GM19467 (cell line): Measurements from ENCODE around the gene ADAMTS4.

Experiments used
- ATAC-seq: cut with Tn5 transposase; IDR thresholded peaks from one replicate; pipeline ENCODE4 v1.9.1; 2021; ENCODE audit warnings: mild to moderate bottlenecking, moderate library complexity; ENCODE audit not compliant: unreplicated experiment

Gene ADAMTS4

DNA sequence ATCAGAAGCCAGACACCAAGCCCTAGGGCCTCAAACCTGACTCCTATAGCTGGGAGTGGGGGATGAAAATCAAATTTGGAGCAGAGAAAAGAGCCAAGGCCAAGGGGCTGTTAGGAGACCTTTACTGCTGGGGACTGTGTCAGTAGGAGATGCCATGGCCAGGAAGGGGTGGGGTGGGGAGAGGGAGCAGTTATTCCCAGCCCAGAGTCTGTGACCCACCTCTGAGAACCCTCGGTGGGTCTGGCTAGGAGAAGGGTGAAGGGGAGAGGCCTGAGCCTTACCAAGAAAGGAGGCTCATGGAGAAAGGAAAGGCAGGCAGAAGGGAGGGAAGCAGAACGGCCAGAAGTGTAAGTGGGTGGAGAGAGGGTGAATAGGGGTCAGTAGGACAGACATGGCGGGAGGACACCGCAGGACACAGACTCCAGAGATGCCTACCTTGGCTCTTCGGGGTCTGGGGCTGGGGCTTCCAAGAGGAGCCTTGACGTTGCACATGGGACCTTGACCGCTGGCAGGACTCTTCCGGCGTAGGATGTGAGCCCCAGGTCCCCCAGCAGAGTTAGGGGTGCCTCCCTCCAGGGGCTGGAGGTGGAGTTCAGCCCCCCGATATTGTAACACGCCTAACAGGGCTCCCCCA, 1.2 kb downstream of the ADAMTS4 start:
- ATAC-seq, result no peak

DNA sequence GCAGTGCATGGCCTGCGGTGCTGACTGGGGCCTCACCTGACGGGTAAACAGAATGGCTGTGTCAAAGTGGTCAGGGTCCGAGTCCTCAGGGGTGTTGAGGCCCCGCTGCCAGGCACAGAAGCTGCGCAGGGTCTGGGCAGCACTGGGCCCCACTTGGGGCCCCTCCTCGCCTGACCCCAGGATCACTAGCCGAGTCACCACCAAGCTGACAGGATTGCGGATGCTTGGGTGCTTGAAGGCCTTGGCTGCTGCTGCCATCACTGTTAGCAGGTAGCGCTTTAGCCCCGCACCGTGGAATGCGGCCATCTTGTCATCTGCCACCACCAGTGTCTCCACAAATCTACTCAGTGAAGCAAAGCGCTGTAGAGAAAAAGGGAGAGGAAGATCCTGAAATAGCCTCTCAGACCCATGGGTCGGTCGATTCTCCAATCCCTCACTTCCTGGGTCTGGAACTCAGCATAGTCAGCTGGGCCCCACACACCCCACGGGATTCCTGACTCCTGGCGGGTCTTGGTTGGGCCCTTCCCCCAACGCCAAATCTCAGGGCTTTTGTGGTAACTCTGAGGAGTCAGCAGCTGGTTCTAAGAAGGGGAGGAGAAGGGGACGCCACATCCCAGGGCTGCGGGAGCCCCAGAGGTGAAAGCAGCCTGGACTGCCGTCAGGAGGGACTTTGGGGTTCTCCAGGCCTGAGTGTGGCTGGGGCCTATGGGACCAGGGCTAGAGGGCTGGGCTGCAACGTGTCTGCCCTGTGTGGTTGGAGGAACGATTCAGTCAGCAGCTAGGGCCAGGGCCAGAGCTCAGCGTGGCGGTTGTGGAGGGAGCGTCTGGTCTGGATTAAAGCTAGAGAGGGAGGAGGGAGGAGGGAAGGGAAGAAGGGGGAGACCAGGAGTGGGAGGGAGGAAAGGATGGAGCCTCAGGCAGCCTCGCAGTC, 2.1 kb downstream of the ADAMTS4 start:
- no peak for ATAC-seq

DNA sequence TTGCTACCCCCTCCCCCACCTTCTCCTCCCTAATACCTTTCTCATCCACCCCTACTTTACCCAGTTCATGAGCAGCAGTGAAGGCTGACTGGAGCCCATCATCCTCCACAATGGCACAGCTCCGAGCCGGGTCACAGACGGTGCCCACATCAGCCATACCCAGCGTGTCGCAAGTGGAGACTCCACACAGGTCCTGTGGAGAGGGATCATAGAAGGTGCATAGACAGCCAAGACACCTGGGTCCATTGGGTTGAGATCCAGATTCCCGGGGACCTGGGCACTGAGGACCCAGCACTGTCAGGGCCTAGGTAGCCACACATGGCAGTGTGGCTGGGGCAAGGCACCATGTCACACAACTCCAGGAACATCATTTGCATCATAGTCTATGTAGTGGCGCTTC, 2.7 kb downstream of the ADAMTS4 start:
- no peak for ATAC-seq

DNA sequence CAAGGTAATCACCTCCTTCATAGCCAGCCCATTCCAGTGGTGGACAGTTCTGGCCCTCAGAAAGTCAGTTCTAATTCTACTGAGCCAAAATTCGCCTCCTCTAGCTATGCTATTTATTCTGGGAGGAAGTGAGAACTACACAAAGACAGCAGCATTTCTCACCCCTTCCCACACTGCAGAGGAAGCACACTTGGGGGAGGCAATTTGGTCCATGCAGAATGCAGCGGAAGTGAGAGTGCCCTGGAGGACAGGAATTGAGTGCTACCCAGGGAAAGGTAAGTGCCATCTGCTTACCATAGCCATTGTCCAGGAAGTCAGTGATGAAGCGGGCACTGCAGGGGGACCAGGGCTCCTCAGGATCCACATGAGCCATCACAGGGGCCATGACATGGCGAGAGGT, 3.7 kb downstream of the ADAMTS4 start:
- no peak for ATAC-seq

DNA sequence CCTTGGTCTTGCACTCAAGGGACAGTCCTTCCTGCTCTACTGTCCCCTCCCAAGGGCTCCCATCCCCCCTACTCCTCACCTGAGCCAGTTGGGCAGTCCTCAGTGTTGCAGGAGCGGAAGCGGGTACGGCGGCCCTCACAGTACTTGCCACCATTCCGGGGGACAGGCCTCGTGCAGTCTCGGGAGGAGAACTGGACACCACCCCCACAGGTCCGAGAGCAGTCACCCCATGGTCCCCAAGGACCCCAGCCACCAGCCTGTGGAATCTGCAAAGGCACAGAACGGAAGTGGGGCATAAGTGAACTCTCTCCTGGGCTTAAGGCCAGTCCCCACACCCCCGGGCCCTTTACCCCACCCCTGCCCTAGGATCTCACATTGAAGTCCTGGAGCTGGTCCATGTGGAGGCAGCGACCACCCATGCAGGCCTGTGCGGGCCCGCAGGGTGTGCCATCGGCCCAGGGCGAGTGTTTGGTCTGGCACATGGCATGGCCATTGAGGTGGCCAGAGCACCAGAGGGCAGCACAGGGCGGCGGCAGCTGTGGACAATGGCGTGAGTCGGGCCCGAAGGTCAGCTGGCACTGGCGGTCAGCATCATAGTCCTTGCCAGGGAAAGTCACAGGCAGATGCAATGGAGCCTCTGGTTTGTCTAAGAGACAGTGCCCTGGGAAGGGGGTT, 5.2 kb downstream of the ADAMTS4 start:
- ATAC-seq, result no peak

DNA sequence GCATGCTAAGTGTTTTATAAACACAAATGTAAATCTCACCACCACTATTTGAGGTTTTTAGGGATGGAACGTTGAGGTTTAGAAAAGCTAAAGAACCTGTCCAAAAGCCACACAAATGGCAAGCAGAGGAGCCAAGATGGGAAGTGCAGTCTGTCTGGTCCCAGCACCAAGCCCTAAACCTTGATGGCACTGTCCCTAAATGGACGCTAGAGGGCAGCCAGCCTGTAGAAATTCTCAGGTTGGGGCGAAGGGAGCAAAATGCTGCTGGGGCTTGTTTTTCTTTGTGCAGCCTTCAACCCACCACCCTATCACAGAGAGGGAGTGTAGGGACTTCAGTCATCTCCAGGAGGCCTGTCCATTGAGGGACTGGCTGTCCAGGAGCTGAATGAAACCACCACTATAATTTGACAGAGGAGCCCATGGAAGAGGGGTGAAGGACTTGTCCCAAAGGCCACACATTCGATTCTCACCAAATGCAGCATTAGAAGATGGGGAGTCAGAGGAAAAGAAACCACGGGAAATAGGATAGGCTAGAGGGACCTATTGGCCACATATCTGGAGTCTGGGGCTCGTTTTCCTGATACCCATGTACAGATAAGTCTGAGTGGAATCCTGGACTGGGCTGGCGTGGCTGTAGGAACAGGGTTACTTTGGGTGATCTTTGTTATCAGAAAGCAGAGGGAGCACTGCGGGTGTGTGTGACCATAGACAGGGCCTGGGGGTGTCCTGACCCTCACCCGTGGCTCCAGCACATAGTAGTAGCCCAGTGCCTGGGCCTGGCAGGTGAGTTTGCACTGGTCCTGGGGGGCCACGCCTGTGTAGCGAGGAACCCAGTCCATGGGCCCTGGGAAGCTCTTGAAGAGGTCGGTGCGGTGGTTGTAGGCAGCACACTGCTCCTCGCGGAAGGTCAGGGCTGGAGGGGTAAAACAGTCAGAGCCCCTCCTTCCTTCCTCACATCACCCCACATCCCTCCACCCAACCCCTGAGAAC, 6.1 kb downstream of the ADAMTS4 start:
- no peak for ATAC-seq

DNA sequence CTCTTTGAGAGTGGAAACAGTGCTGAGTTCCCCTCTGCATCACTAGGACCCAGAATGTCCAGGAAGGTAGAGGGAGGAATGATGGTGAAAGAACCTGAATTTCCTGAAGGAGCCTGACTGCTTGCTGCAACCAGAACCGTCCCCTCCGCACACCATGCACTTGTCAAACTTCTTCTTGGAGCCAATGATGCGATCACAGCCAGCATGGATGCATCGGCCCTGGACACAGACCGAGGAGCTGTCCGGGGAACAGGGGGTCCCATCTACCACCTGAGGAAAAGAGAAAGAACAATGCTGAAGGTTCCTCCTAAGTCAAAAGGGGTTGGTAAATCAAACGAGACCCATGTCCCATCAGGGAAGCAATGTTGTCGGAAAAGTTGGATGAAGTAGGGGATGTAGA, 6.9 kb downstream of the ADAMTS4 start:
- no peak for ATAC-seq

DNA sequence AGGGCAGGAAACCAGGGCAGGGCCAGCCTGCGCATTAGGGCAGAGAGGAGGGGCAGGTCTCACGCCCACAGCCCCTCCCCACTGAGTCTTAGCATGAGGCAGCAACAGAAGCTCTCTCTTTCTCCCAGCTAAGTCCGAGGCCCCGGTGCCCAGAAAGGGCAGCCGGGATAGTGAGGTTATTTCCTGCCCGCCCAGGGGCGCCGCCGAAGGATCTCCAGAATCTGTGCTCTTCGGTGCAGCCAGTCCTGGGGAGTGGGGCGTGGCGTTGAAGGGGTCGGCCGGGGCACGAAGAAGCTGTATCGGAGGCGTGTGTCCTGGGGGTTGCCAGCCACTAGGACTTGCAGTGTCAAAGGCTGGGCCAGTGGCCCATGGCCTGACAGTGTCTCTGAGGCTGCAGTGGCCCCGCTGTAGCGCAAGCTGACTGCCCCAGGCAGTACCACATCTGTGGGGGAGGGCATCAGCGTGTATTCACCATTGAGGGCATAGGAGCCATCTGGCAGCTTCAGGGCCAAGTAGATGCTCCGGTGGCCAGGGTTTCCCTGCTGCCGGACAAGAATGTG, 7.8 kb downstream of the ADAMTS4 start:
- no peak for ATAC-seq

DNA sequence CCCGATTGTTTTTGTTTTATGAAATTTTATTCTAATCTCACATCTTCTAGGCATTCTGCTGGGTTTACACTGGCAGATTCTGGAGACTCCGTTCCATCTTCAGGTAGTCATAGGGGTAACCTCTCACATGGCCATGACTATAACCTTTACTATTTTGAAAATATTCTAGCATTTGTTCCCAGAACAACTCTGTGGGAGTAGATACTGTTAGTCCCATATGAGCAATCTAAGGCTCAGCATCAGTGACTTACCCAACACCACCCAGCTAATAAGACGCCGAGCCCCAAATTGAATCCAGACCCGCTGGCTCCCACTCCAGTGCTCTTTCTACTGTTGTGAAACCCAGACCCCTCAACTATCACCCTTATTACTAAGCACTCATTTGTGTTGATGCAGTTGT, 9.8 kb downstream of the ADAMTS4 start:
- no peak for ATAC-seq

DNA sequence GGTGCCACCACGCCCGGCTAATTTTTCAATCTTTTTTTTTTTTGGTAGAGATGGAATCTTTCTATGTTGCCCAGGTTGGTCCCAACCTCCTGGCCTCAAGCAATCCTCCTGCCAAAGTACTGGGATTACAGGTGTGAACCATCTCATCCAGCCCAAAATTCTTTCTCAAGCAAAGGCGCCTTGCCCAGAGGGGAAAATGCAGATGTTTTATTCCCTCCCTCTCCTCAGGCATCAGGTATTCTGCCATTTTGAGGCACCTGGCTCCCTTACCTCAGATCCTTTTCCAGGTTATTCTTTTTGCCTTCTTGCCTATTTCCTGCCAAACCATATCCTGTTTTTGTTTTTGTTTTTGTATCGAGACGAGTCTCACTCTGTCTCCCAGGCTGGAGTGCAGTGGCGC, 10.5 kb downstream of the ADAMTS4 start:
- ATAC-seq, result no peak

DNA sequence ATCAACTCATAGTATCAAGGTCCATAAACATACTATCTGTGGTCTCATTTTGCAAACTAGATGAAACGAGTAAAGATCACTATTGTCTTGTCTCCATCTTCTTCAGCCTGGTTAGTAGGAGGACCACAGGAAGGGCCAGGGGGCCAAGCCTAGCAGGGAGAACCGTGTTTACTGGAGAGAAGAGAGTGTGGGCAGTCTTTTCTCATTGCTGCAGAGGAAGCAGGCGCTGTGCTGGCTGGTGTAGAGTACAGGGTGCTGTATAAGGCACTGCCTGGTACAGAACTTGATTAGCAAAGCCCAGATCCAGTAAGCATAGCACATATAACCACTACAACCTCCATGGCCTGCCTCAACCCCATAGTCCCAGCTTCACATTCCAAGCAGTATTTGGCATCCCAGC, 11.5 kb downstream of the ADAMTS4 start:
- ATAC-seq, result no peak

DNA sequence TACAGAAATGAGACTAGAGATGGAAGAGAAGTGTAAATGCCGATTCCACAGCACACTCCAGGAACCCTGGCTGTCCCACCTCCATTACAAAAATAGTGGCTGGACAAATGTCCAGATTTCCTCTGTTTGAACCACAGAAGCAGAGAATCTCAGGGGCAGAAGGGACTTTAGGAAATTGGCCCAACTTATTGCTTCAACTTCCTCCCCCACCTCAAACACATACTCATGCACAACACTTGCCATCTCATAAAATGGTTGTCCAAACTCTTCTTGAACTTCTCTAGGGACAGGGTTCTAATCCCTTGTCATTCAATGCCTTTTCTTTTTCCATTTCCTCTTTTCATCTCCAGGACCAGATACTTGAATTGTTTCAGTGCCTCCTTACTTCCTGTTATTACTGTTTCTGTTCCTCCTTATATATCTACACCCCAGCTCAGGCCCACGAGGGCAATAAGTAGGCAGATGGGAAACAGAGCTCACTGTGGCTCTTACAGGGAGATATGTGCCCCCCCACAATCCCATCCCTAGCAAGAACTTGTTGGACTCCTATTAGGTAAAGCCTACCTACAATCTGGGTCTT, 13.0 kb downstream of the ADAMTS4 start:
- peak; percentile 14 for ATAC-seq

DNA sequence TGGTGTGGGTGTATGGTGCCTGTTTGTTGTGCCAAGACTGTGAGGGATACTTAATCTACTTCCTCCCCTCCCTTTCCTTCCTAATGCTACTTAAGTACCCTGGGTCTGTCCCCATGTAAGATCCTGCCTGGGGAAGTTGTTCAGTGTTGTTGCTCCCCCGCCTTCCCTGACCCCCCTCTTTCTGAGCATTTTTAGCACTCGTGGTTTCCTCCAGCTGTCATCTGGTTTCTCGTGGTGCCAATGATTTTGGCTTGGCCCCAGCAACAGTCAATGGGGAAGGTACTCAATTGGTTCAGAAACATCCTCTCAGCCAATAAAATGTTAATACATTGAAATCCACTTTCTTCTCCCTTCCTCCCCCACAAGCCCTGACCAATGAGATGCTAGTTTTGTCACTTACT, 13.6 kb downstream of the ADAMTS4 start:
- peak; percentile 44 for ATAC-seq

DNA sequence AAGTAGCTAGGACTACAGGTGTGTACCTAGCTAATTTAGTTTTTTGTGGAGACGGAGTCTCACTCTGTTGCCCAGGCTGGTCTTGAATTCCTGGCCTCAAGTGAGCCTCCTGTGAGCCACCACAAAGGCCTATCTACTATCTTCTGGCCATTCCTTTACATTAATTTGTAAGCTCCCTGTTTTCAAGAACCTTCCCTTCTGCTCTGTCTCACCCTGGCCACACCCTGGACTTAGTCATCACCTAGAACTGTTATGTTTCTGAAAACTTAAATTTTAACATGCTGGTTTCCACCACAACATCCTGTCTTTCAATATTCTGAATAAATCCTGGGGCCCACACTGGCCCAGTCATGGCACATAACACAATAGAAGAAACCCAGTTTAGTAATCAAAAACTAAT, 16.6 kb downstream of the ADAMTS4 start:
- no peak for ATAC-seq

DNA sequence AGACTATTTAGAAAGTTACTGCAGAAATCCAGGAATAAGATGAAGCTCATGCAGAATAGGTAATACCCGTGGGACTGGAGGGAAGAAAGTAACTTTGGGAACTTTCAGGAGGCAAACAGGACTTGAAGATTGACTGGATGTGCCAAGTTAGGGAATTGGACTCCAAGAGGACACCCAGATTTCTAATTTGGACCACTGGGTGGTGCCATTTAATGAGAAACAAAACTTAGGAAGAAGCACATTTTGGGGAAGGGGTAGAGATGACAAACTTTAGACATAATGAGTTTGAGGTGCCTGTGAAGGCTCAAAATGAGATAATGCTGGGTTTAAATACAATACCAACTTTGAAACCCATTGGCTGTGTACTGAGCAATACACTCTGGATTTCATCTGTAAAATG, 18.2 kb downstream of the ADAMTS4 start:
- no peak for ATAC-seq

DNA sequence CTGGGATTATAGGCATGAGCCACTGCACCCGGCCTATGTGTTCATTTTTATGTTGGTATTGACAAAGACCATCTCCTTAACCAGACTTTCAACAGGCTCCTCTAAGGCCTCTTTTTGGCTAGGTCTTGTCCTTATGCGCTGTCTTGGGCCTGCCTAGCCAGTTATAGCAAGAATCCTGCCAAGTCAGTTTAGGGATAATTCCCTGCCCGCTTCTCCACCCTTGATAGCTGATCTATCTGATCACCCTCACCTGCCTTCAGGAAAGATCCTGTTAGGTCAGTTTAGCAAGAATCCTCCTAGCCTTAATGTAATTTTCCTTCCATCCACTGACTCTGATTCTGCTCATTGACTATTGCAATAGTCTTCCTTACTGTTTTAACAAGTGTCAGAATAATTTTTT, 19.2 kb downstream of the ADAMTS4 start:
- ATAC-seq, result no peak

DNA sequence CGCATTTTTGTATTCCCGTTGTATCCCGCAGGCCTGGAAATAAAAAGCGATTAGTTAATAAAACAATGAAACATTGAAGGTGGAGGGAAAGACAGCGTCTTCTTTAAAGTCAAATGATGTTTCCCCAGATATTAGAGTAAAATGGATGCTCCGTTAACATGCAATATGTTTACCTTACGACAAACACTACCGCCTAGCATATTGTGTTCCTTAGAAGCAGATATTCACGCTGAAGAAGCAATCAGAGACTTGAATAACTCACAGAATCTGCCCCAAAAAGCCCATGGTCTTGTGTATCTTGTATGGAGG, 21.0 kb downstream of the ADAMTS4 start:
- no peak for ATAC-seq

DNA sequence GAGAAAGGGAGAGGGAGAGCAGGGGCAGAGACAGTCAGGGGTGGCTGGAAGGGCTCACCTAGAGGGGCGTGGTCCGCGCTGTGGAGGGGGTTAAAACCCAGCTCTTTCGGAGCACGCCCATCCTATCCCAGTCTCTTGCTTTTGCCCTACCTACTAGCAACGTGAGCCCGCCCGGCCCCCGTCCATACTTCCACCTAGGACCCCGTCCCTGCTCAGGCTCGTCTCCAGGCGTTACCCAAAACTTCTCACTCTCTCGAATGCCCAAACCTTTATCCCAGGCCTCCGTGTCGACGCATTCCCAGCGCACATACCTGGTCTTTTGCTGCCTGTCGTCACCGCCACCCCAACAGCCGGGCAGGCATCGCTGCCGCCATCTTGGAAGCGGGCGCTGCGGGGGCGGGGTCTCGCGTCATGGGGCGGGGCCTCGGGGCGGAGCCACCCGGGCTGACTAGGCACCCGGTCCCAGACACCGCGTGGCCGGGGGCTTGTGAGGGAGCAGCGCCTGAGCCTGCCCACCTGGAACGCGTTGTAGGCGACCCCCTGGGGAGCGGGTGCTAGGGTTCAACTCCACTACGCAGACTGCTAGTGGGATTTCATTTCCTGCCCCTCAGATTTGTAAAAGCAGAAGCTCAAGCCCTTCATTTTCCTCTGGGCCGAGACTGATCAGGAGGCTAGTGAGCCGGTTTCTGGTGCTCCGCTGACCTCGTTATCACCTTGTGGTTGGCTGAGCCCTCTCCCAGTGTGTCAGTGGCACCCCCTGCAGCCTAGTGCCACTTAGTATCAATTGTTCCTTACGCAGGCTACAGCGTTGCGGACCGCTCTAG, 21.5 kb downstream of the ADAMTS4 start, which contains the start of gene B4GALT3:
TSS of gene B4GALT3 (minus strand) at position 396 of the 824 bp plus-strand sequence. CDS start 1,447 bp downstream, outside the sequence.
- ATAC-seq, result peak; percentile 60

DNA sequence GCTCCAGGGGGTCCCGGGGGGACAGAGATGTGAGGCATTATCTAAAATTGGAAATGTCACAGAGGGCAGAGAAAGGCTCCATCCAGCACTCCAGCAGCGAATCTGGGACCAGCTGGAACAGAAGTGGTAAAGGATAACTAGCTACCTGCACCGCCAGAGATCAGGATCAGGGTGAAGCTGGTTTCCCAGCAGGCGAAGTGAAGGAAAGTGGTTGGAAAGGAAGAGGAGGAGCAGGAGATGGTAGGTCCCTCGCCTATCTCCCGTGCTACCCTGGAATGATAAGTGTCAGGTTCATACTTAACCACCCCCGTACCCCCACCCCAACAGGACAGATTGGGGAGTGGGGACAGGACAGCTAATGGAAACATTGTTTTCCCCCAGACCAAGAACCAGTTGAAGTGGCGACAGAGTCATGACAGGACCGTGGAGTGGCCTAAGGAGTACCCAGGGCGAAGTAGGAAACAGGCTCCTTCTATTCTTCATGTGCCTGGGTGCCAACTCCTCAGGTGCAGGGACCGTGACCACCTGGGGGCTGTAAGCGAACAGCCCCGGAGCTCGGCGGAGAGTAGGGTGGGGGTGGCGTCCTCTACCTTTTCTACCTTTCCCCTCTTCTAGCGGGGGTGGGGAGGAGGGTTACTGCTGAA, 22.3 kb downstream of the ADAMTS4 start:
- no peak for ATAC-seq
